ENCODE measurements around the gene TPRA1.

DNA sequence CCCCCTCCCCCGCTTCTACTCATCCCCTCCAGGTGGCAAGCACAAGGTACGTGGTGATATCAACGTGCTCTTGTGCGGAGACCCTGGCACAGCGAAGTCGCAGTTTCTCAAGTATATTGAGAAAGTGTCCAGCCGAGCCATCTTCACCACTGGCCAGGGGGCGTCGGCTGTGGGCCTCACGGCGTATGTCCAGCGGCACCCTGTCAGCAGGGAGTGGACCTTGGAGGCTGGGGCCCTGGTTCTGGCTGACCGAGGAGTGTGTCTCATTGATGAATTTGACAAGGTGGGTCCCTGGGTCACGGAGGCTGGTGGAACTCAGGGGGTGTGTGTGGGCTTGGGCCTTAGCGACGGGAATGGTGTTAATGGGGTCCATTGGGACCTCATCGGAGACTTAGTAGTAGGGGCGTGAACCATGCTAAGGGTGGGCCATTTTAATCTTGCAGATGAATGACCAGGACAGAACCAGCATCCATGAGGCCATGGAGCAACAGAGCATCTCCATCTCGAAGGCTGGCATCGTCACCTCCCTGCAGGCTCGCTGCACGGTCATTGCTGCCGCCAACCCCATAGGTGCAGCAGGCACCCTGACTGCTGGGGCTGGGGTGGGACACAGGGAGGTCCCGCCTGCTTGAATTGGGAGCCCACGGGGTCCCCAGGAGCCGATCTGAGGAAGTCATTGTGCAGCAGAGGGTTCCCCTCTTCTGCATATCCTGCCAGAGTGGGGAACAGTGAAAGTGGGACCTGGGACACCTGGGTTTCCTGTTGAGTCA, 26.5 kb upstream of the TPRA1 start:
- TF ChIP-seq, protein P1, sequence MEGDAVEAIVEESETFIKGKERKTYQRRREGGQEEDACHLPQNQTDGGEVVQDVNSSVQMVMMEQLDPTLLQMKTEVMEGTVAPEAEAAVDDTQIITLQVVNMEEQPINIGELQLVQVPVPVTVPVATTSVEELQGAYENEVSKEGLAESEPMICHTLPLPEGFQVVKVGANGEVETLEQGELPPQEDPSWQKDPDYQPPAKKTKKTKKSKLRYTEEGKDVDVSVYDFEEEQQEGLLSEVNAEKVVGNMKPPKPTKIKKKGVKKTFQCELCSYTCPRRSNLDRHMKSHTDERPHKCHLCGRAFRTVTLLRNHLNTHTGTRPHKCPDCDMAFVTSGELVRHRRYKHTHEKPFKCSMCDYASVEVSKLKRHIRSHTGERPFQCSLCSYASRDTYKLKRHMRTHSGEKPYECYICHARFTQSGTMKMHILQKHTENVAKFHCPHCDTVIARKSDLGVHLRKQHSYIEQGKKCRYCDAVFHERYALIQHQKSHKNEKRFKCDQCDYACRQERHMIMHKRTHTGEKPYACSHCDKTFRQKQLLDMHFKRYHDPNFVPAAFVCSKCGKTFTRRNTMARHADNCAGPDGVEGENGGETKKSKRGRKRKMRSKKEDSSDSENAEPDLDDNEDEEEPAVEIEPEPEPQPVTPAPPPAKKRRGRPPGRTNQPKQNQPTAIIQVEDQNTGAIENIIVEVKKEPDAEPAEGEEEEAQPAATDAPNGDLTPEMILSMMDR (conservative IDR thresholded peaks at IDR 0.05 in 1 of 2, IDR thresholded peaks at IDR 0.05 in 1 of 2; ENCODE audit: extremely low read depth in 1 of 2, insufficient read depth in 1 of 2, low read depth in 1 of 2, low read length in 2 of 2), result no peak
- no peak for TF ChIP-seq EZH2 (IDR thresholded peaks at IDR 0.05; ENCODE audit: borderline replicate concordance, low read length)

Data from mammary epithelial cell (primary cell).